Measurements from ENCODE around the gene CD226.
"Not testable (repeated sequence)": the region's sequence is repeated elsewhere in the genome, so short reads cannot be mapped to it uniquely, and the experiment has no call there.

The CD226 gene

DNA sequence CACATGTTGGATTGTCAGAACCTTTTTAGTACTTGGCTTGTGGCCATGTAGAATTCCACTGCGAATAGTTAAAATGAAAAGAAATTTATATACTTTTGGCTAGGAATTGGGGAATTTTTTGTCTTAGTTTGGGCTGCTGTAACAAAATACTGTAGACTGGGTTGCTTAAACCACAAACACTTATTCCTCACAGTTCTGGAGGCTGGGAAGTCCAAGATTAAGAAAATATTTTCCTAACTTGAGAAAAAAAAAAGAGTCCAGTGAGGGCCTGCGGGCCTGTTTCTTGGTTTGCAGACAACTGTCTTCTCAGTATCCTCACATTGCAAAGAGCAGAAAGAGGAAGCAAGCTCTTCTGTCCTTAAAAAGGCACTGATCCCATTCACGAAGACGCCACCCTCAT lies 81.9 kb downstream of the CD226 start:
- DNase-seq: no peak

DNA sequence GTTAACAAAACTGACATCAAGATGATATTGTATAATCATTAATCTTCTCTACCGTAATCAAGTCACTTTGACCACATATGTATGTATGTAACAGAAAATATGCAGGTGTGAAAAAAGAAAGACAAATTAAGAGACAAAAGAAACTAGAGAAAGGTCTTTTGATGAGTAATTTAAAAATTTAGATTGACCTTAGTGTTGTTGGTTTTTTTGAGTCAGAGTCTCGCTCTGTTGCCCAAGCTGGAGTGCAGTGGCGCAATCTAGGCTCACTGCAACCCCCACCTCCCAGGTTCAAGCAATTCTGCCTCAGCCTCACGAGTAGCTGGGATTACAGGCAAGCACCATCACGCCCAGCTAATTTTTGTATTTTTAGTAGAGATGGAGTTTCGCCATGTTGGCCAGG lies 82.9 kb downstream of the CD226 start:
- not testable (repeated sequence) for DNase-seq

DNA sequence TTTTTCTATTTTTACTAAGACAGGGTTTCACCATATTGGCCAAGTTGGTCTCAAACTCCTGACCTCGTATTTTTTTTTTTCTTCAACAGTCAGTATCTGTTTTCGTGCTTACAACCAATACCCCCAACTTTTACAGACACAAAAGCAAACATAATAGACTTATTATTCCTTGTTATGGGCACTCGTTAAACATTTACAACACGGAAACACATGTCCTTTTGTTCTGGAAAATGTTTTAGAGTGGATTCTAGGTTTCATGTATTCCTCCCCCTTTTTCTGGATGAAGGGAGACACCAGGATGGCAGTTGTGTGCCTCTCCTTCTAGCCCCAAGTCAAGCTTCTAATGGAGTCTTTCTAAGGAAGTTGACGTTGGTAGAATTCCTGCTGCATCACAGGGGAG lies 88.8 kb downstream of the CD226 start:
- DNase-seq: no peak

DNA sequence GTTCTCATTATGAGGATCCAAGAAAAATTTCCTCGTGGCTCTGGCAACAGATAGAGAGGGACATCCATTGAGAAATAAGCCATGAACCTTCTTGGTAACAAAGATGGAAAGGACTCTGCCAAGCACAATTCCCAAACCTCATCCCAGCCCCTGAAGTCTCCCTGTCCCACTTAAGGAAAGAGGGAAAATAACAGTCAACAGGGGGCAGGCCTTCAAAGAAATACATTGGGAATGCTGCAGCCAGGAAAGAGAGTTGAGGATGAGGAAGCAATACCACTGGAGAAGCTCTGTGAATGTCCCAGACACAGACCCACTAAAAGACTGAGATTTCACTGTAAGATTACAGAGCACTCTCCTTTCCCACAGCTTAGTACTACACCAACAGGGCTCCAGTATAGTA lies 93.2 kb downstream of the CD226 start:
- no peak for DNase-seq

DNA sequence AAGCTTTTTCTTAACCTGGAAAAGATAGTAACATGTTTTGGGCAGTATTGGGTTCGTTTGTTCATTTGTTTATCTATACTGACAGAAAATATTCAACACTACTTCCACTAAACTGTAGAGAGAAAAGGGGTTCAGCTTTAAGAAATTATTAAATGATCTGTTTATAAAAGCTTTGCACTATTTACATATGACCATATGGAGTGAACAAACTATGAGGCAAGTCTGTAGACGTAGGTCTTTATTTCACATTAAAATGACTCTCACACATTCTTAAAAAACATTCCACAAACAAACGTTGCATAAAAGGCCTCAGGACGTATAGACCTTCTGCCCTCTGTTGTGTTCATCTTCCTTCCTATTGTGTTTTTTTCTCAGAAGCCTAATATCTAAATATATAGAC lies 94.6 kb downstream of the CD226 start:
- no peak for DNase-seq

DNA sequence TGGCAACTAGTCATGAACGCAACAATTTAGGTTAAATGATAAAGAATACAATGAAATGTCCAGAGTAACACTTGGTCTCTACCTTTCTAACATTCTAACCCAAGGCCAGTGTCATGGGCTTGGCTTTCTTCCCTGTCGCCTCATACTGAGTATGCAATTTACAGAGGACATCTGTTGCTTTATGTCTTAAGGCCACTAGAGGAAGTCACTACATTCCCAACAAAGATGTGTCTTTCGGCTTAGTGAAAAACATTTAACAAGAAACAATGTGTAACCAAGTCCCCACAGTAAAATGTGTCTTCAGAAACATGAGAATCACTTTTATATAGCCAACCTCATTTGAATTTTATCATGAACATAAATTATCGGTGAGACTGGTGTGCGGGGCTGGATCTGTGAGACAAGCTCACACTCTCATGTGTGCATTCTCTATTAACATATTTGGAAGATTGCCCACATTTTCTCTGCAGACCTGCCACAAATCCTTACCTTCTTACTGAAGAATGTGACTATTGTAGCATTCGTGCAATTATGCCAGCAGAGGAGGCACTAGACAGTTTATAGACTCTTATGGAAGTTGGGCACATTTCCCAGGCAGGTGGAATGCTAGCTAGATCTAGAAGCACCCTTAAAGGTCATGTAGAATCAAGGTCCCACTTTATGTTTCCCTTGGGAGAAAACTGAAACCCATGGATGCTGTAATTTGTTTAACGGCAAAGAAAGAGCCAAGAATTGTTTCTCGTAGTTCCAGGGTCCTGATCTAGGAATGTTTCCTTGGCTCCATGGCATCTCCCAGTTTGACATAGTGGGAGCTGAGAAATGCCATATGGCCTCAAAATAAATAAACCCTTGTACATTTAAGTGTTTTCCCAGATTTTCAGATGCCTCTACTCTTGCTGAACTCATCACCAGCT lies 101.8 kb downstream of the CD226 start:
- no peak for DNase-seq

DNA sequence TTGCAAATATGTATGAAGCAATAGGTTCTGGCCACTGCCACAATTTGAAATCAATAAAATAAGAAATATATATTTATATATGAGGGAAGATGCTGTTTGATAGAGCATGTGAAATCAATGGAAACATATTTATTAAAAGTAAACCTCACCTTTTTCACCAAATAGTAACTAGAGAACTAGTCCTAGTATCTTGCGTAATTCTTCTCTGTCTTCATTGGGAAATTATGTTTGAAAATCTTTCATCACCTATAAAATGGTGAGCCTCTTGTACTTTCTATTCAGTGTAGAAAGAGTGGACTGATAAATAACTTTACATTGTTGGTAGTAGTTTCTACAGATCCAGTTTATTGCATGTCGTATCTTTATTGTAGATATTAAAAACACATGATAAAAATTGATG lies 103.0 kb downstream of the CD226 start:
- DNase-seq: no peak

DNA sequence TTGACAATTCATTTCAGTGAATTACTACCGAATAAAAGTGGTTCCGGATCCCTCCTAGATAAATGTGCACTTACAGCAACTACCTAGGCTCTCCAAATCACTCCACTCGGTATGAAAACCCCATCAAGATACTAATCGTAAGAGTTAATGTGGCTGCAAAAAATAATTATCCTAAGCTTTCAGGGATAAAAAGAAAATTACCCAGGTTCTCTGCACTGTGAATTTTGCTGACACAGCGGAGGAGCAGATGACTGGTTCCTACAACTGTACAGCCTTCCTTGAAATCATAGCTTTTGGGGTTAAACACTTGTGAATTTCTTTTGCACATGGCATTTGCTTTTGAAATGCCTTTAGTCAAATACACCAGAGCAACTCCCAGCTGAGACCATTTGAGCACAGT lies 104.7 kb downstream of the CD226 start:
- DNase-seq: no peak

DNA sequence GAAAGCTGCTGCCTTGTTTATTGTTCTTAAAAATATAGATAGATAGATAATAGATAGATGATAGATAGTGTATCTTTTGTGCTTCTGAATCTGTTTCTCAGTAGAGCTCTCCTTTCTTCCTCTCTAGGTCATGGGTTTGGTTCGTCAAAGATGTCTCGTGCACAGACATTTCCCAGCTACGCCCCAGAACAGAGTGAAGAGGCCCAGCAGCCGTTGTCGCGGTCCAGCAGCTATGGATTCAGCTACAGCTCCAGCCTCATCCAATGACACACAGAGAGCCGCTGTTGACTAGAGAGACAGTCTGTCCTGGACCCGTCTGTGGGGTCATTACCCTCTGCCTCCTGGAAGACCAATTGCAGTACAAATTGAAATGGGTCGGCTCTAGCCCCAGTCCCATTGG lies 106.6 kb downstream of the CD226 start:
- DNase-seq: no peak

DNA sequence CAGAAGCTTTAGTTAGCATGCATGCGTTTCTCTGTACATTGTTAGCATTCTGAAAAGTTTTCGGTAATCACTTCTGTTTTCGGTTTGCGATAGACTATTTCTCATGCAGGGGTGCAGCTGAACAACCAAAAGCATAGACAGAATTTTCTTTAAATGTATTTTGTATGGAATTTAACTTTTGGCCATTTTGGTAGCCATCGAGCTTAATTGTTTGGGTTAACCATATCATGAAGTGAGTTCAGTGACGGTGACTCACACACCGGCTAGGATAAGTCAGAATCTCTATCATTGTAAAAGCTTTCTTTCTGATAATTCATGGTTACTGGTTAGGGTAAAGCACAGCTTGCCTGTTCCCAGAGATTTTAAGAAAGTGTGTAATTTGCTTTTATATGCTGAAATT lies 107.2 kb downstream of the CD226 start:
- no peak for DNase-seq

DNA sequence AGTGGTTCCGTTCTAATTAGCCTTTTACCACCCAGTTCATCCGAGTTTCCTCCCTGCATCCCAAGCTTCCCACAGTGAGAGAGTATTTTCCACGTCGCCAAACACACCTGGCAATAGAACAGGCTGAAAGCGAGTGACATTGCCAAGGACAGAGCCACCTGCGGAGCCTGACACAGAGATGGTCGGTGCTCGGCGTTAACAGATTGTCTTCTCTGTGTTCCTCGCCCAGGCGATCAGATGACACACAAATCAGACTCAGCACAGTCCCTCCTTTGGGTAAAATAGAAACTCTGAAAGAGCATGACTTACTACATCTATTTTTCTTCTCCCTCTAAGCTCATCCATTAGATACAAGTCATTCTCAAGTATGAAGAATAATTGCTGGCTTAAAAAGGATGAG lies 107.7 kb downstream of the CD226 start:
- DNase-seq: no peak

DNA sequence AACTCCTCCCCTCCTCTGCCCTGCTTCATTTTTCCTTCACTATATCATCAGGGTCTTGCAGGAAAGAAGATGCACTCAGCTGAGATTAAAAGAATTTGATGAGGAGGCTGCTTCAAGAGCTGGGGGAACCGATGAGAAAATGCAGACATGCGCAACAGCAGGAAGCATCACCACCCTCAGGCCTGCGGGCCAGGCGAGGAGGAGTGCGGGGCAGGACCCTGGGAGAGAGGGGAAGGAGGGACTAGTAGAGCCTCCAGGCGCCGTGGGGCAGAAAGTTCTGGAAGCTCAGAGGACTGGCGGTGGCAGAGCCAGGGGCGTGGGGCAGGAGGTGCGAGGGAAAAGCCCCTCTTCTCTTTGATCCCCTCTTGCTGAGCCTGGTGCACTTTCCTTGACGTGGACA lies 108.2 kb downstream of the CD226 start:
- no peak for DNase-seq

DNA sequence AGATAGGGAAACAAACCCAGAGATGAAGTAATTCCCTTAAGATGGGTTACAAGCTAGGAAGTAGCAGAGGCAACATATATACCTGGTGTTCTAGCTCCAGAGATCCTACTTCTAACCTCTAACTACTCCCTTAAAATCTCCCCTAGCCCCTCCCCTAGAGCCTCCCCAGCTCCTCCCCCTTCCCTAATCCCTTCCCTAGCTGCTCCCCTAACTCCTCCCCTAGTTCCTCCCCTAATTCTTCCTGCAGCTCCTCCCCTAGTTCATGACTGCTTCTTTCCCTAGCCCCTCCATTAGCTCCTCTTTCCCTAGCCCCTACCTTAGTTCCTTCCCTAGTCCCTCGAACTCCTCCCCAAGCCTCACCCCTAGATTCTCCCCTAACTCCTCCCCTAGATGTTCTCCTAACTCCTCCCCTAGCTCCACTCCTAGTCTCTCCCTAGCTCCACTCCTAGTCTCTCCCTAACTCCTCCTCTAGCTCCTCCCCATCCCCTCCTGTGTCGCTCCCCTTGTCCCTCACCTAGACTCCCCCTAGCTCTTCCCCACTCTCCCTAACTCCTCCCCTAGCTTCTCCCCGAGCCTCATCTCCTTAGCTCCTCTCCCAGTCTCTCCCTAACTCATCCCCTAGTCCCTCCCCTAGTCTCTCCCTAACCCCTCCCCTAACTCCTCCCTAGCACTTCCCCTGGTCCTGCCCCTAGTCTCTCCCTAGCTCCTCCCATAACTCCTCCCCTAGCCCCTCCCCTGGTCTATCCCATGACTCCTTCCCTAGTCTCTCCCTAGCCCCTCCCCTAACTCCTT lies 108.9 kb downstream of the CD226 start:
- DNase-seq: no peak

DNA sequence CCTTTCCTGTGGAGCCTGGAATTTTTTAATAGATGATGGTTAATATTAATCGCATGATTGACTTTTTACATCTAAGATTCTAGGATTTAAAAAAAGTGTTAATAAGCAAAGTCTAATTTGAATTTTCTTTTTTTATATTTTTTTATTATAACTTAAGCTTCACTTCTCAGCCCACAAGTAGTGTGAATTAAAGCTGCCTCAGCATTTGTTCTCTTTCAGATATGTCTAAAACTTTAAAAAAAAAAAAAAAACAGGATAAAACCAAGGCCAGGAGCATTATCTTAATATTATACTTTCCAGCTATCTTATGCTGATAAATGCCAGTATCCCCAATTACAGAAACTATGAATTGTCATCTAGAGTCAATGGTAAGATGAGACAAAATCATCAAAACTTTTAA lies 109.7 kb downstream of the CD226 start:
- no peak for DNase-seq

DNA sequence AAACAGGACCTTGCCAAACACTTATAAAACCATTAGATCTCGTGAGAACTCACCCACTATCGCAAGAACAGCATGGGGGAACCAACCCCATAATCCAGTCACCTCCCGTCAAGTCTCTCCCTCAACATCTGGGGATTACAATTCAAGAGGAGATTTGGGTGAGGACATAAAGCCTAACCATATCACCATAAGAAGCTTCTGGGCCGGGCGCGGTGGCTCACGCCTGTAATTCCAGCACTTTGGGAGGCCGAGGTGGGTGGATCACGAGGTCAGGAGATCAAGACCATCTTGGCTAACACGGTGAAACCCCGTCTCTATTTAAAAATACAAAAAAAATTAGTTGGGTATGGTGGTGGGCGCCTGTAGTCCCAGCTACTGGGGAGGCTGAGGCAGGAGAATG lies 112.7 kb downstream of the CD226 start:
- DNase-seq: not testable (repeated sequence)

DNA sequence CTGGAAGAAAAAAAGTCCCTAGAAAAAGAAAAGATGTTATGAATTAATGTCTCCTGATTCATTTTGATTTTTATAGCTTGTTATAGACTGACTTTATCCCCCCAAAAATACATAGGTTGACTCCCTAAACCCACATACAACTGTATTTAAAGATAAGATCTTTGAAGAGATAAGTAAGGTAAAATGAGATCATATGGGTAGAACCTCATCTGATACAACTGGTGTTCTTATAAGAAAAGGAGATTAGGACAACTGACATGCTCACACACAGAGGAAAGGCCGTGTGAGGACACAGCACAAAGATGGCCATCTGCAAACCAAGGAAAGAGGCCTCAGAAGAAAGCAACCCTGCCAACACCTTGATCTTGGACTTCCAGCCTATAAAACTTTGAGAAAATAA lies 117.5 kb downstream of the CD226 start:
- no peak for DNase-seq

DNA sequence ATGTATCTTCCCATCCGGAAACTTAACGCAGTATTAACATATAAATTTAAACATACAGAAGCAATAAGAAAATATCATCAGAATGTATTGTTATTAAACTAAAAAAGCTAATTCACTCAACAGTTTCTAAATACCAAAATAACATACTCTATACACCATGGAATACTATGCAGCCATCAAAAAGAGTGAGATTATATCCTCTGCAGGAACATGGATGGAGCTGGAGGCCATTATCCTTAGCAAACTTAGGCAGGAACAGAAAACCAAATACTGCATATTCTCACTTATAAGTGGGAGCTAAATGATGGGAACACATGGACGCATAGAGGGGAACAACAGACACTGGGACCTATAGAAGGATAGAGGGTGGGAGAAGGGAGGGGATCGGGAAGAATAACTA lies 127.1 kb downstream of the CD226 start:
- no peak for DNase-seq

DNA sequence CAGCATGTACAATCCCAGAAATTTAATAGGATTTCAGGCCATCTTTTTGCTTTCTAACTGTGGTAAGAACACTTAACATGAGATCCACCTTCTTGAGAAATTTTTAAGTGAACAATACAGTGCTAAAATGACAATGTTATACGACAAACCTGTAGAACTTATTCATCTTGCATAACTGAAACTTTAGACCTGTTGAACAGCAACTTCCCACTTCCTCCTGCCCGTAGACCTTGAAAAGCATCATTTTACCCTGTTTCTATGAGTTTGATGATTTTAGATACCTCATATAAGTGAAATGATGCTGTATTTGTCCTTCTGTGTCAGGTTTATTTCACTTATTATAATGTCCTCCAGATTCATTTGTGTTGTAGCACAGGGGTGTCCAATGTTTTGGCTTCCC lies 128.2 kb downstream of the CD226 start:
- DNase-seq: no peak

DNA sequence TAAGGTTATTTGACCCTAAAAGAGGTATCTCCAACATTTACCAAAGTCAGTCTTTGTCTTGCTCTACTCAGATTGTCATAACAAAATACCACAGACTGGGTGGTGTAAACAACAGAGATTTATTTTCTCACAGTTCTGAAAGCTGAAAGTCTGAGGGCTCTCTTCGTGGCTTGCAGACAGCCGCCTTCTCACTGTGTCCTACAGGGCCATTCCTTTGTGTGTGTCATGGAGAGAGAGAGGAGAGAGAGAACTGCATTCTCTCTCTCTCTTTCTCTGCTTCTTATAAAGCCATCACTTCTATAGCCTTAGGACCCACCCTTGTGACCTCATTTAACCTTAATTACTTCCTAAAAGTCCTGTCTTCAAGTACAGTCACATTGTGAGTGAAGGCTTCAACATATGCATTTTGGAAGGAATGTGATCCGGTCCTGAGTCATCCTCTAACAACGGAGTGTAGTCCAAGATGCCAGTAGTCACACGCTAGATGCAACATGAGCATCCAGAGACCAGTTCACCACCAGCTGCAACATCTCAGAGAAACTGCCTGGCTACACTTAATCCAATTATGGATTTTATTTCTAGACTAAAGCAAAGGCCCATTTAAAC lies 130.2 kb downstream of the CD226 start:
- no peak for DNase-seq

DNA sequence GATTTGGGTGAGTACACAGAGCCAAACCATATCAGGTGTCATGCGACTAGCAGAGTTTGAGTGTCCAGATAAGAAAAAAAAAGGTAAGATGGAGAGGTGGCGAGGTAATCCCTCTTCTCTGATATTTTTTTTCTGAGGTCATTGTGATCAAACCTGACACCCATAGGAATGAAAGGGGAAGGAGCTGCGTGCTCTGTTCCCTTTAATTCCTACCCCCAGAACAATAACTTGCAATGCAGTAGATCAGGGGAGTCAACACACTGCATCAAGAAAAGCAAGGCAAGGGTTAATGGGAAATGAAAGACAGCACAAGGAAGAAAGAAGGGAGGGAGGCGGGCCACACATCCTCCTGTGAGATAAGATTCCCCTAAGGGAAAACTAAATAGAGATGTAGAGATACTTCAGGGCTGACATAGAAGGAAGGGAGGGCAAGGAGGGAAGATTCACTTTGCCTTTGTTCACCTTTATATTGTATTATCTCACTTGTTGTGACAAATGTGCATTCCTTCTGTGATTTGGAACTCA lies 132.8 kb downstream of the CD226 start:
- no peak for DNase-seq

DNA sequence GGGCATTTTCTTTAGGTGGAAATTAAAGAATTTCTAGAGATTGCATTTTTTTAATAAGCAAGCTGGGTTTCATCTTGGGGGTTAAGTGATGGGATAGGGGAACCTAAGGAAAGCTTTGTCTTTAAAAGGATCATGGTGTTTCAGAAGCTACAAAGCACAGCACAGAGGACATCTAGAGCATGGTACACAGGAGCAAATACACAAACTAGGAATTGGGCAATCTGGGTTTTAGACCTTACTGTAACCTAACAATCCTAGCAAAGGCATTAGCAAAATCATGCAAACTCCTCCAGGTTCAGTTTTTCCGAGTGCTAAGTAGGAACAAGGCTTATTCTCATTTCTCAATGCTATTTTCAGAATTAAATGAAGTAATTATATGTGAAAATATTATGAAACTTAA lies 134.1 kb downstream of the CD226 start:
- no peak for DNase-seq

DNA sequence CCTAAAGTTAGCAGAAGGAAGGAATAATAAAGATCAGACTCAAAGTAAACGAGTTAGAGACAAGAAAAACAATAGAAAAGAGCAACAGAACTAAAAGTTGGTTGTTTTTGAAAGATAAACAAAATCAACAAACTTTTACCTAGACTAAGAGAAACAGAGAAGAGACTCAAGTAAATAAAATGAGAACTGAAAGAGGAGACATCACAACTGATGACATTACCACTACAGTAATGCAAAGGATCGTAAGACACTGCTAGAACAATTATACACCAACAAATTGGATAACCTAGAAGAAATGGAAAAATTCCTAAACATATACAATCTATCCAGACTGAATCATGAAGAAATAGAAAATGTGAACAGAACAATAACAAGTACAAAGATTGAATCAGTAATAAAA lies 139.3 kb downstream of the CD226 start:
- no peak for DNase-seq

DNA sequence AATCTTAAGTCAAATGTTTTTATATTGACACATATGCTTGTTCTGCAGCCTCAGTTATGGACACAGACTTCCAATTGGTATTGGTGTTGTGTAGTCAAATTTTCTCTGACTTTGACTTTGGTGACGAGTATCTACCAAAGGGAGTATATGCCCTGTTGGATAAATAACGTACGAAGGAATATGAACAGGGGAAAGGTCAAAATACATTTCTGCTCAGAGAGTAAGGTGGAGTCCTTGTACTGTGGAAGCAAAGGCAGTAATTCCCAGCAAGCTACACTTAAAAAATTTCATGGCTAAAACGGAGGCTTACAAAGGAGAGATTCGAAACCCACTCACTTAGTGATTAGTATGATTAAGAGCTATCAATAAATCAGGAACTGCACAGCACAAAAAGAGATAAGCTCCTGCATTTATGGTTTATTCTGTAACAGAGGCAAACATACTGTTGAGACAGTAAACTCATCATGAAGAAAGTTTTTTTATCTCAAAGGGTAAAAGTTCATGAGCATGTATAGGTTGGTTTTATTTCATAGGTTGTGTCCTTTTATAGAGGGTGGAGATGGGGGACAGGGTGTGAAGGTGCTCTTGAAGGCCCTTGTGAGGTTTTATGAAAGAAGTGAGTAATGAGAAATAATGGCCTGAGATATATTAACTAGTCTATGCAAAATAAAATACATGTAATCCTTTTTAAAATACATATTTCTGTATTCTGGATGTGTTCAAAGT lies 142.7 kb downstream of the CD226 start:
- DNase-seq: no peak

Measured in inflammatory macrophage treated with lipopolysaccharide for 4 hours (primary cell).